HG03108 (cell line): ENCODE results near the gene MPDZ.

ENCODE experiments used
- ATAC-seq: cut with Tn5 transposase; IDR thresholded peaks from one replicate; pipeline ENCODE4 v1.9.1; 2021; ENCODE audit warnings: moderate library complexity; ENCODE audit not compliant: unreplicated experiment

MPDZ gene

GRCh38 chr9:13189362-13189761 is 90.1 kb downstream of the MPDZ start:
- ATAC-seq: no peak

DNA sequence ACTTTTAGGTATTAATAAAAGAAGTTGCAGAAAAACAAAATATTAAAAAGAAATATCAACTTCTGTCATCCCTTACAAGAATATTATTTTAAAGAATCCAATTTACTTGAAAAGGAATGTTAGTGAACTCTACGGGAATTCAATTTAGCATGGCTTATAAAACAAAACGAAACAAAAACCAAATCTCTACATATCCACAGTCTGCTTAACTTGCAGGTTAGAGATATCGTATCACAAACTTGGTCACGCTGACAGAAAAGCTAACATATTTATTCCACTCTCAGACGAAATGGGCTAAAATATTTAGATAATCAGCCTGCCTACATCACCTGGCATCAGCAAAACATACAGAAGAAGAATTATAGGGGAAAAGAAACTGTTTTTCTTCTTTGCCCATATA is 92.7 kb downstream of the MPDZ start:
- no peak for ATAC-seq

DNA sequence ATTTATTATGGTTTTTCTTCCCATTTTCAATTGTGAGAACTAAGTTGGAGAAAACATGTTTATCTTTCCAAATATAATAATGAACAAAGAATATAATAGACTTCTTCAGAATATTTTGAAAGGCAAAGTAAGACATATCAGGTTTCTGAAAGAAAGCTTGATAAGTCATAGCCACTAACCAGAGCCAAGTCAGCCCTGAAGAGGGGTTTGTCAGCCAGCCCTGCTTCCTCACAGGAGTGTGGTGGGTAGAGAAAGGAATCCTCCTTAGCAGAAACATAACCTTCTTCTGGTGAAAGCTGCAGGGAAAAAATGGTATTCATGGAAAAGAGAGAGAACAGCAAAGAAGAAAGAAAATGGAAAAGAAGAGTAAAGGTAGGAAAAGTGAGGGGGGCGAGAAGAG is 93.4 kb downstream of the MPDZ start:
- no peak for ATAC-seq

- no peak for ATAC-seq
Observed at GRCh38 chr9:13181652-13182051, 97.8 kb downstream of the MPDZ start.

DNA sequence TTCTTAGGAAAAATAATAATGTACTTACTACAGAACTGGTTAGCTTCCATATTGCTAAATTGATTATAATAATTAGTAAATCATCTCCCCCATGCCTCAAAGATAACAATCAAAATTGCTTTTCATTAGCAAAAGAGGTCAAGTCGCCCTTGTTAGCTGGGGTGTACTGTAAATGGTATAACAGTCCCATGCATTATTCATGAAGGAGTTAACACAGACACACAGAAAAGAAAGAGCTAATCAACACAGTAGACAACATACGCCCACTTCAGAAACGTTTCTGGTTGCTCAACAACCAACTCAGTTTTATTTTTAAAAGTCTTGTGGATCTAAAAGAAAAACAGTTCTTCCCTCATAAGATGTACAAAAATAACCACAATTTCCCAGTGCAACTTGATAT is 100.2 kb downstream of the MPDZ start:
- no peak for ATAC-seq

DNA sequence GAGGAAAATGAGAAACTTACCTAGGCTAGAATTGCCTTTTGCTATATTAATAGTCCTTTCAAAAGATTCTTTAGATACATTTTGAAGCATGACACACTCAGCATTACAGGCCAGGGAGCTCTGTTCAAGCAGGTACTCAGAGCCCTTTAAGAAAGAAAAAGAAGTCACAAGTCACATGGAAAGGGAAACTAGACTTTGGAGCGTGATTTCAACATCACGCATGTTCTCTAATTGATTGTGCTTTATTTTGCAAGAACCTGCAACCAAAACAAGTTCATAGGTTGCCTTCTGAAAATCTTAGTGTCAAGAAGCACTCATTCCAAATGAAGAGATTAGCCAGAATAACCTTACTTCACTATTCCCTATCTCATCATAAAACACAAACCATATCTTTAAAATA is 103.8 kb downstream of the MPDZ start:
- ATAC-seq: no peak

- ATAC-seq: no peak
Observed at GRCh38 chr9:13174906-13175639, 104.4 kb downstream of the MPDZ start.

GRCh38 chr9:13173553-13173952 is 105.9 kb downstream of the MPDZ start:
- ATAC-seq: no peak

- no peak for ATAC-seq
Observed at GRCh38 chr9:13171261-13171660, 108.2 kb downstream of the MPDZ start.

DNA sequence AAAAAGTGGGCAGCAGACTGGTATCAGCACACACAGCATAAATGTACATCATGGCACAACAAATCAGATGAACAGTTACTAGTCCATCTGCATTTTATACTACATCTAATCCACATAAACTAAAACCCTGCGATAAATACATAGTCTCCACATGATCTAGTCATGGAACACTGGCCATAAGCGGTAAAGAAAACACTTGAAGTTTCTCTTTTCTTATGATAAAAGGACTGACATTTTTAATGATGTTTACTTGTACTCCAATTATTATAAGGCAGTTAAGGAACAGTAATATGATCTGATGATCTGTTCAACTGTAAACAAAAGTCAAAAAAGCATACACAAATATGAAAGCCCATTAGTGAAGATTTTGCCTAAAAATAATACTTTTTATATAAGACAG is 112.5 kb downstream of the MPDZ start:
- no peak for ATAC-seq

DNA sequence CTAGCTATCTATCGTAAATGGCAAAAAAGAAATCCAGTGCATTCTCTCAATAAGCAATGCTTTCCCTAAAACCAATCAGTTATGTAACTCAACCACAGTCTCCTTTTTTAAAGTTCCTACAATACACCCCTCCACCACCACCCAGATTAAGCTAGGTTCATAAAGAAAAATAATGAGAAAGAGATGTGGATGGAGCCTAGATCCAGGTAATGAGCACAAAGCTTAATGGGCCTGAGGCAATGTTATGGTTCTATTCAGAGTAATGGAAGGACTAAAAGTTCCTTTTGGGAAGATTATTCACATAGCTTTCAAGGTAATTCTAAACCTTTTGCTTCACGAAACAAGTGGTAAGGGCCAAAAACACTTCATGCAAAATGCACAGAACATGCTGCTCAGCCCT is 113.5 kb downstream of the MPDZ start:
- ATAC-seq: no peak

GRCh38 chr9:13165236-13165945 is 114.1 kb downstream of the MPDZ start:
- ATAC-seq: no peak

GRCh38 chr9:13163946-13164345 is 115.5 kb downstream of the MPDZ start:
- no peak for ATAC-seq

GRCh38 chr9:13163287-13163686 is 116.2 kb downstream of the MPDZ start:
- no peak for ATAC-seq

- ATAC-seq: no peak
Observed at GRCh38 chr9:13160051-13160450, 119.4 kb downstream of the MPDZ start.

DNA sequence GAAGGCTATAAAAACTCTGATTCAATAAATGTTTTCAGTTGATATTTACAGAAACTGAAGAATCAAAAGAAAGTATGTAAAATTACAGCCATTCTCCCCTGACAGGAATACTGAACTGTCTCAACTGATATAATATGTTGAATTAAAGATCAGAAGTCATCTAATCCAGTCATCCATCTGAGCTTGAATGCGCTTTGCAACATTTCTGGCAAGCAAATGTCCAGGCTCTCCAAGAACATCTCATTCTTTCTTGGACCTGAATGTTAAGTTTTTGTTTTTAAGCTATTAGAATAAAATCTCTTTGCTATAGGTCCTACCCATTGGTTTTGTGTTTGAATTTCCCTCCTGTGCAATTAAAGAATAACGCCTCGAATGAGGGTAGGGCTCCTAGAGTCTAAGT is 120.5 kb downstream of the MPDZ start:
- no peak for ATAC-seq

GRCh38 chr9:13151489-13151888 is 128.0 kb downstream of the MPDZ start:
- no peak for ATAC-seq

- no peak for ATAC-seq
Observed at GRCh38 chr9:13149454-13149853, 130.0 kb downstream of the MPDZ start.

DNA sequence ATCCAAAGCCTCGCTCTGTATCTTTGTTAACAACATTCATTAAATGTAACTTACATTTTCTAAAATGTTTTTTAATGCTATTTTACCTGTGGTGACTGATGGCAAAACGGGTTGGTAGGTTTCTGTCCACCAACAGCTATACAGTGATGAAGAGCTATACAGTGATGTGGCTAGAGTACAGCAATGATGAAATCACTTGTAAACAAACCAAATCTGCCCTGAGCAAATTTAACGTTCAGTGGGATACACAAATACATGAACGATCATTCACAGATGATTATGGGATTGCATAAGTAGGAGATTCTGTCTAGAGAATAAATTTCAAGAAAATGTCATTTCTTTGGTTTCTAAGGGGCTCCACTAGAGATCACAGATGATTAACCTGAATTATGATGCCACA is 132.7 kb downstream of the MPDZ start:
- ATAC-seq: no peak

- ATAC-seq: no peak
Observed at GRCh38 chr9:13145340-13145739, 134.2 kb downstream of the MPDZ start.

GRCh38 chr9:13144166-13144775 is 135.2 kb downstream of the MPDZ start:
- no peak for ATAC-seq

GRCh38 chr9:13143281-13143680 is 136.2 kb downstream of the MPDZ start:
- ATAC-seq: no peak
